Stomach (tissue), 9 donors: Measurements from ENCODE around the gene BMP6. TPM values are rescaled to one million over a fixed set of nuclear protein-coding genes. Genes with fewer than 3 reads are reported as not detected.

Experiments
- DNase-seq, 2 donors: peaks; one replicate each; pipeline versions ENCODE4 v3.0.0 to v3.0.0-alpha.2; 2013 to 2019
- H3K27ac ChIP-seq, 5 donors: fragments of 200-600 bp in 4 of 5; sonication (generic) in 4 of 5; one replicate each; pipeline ENCODE4 v1.5.1; 2013 to 2019; ENCODE audit warnings: mild to moderate bottlenecking in 1 of 5, moderate library complexity in 1 of 5
- H3K27me3 ChIP-seq, 3 donors: fragments of 200-600 bp; sonication (generic); one replicate each; pipeline ENCODE4 v1.5.1; 2017 to 2019; ENCODE audit warnings: mixed run types in 1 of 3
- H3K36me3 ChIP-seq, 4 donors: fragments of 200-600 bp; sonication (generic); 1 replicate in 3 of 4; 2 replicates in 1 of 4; pipeline ENCODE4 v1.5.1; 2016 to 2019
- H3K4me1 ChIP-seq, 4 donors: fragments of 200-600 bp; sonication (generic); one replicate each; pipeline ENCODE4 v1.5.1; 2016 to 2019
- H3K4me3 ChIP-seq, 4 donors: fragments of 200-600 bp; sonication (generic) in 3 of 4; one replicate each; pipeline ENCODE4 v1.5.1; 2016 to 2019; ENCODE audit warnings: mild to moderate bottlenecking in 1 of 4
- H3K9me3 ChIP-seq, 4 donors: fragments of 200-600 bp; sonication (generic); one replicate each; pipeline ENCODE4 v1.5.1; 2016 to 2019
- CTCF ChIP-seq, 7 experiments: fragments of 450-650 bp in 4 of 7; fragments of 200-600 bp in 3 of 7; sonication (generic) in 3 of 7; IDR thresholded peaks; one replicate each; pipeline ENCODE4 v1.5.1; 2016 to 2019; ENCODE audit warnings: antibody characterized with exemption in 7 of 7, control low read depth in 2 of 7, mild to moderate bottlenecking in 1 of 7
- EP300 ChIP-seq: sonication (generic); formaldehyde crosslinking; IDR thresholded peaks from one replicate; pipeline ENCODE4 v1.6.1; 2017; ENCODE audit warnings: antibody characterized with exemption
- POLR2A ChIP-seq, 4 donors: fragments of 450-650 bp; IDR thresholded peaks; one replicate each; pipeline ENCODE4 v1.6.1; 2016; ENCODE audit warnings: antibody characterized with exemption in 4 of 4, control low read depth in 2 of 4, mild to moderate bottlenecking in 1 of 4, moderate library complexity in 1 of 4
- POLR2AphosphoS5 ChIP-seq, 3 donors: sonication (generic); formaldehyde crosslinking; IDR thresholded peaks; one replicate each; pipeline ENCODE4 v1.6.1; 2016; ENCODE audit warnings: antibody characterized with exemption in 3 of 3
- WGBS, 5 donors: extraction: QIAGEN DNeasy Blood & Tissue Kit in 3 of 5; methylation state at CpG; one replicate each; pipeline versions ENCODE4 v1.1.5 to v1.1.7; 2013 to 2018; 5-methylcytosine and 5-hydroxymethylcytosine counted together
- intact Hi-C: fragments of 100-400 bp; cut with DNase I; formaldehyde crosslinking; loops from one replicate; pipeline ENCODE4 v1.15.1; 2023; ENCODE audit warnings: low total_unique reads
- polyA plus RNA-seq, 3 donors: library from polyadenylated mRNA; stranded (reverse); fragments of 200-250 nt; gene quantifications; one replicate each; pipeline ENCODE4 v1.2.3, GENCODE V29; 2013
- total RNA-seq, 5 donors: library from RNA; depleted of rRNA; stranded (reverse); fragments of >200 nt; gene quantifications; one replicate each; pipeline versions ENCODE4 v1.1.0 to v1.2.3, GENCODE V29; 2014 to 2016
- donor health status: healthy with polysubstance abuse.
- donor health status: Bipolar disorder and iron deficiency.
- donor health status: healthy.

BMP6 gene
- total and polyA plus RNA-seq, 8 donors, result 0.50 to 15.8 (median 2.7) TPM; not detected in 1

GRCh38 chr6:7773914-7774313, 48.0 kb downstream of the BMP6 start:
- H3K36me3 ChIP-seq, result no peaks in the 10 kb centered on the region
- peaks cover 0 to 9% (median 0%) of the 10 kb centered on the region in 3 donors for H3K27me3 ChIP-seq
- no peaks in the 10 kb centered on the region for H3K4me1 ChIP-seq
- H3K9me3 ChIP-seq, result no peaks in the 10 kb centered on the region
- WGBS, 5 donors, result 80 to 88% (median 82%) methylated on average over 9 of the region's 9 CpGs
- H3K4me3 ChIP-seq, result no peak overlapping the region
- no peak for DNase-seq
- intact Hi-C loops, result no loop called here
- no peak for TF ChIP-seq POLR2A (IDR thresholded peaks at IDR 0.05)
- no peak overlapping the region for H3K27ac ChIP-seq

- intact Hi-C loops, result no loop called here
- WGBS, 5 donors, result 75 to 85% (median 78%) methylated on average over 2 of the region's 2 CpGs
- Histone ChIP-seq H3K9me3 (no peaks in the 10 kb centered on the region), H3K4me1 (no peaks in the 10 kb centered on the region), H3K27me3 (peaks cover 0 to 9% (median 0%) of the 10 kb centered on the region in 3 donors), H3K36me3 (no peaks in the 10 kb centered on the region), H3K27ac (no peak overlapping the region), H3K4me3 (no peak overlapping the region)
- no peak for TF ChIP-seq POLR2A (IDR thresholded peaks at IDR 0.05)
- no peak for TF ChIP-seq EP300
- DNase-seq, result no peak
Measured at GRCh38 chr6:7776509-7776908, 50.6 kb downstream of the BMP6 start.

- Histone ChIP-seq H3K4me3 (no peak overlapping the region), H3K9me3 (no peaks in the 10 kb centered on the region), H3K4me1 (no peaks in the 10 kb centered on the region), H3K36me3 (no peaks in the 10 kb centered on the region), H3K27me3 (peaks cover 0 to 9% (median 0%) of the 10 kb centered on the region in 3 donors), H3K27ac (no peak overlapping the region)
- TF ChIP-seq EP300 (no peak), POLR2A (IDR thresholded peaks at IDR 0.05) (no peak), CTCF (IDR thresholded peaks at IDR 0.05) (no peak), POLR2AphosphoS5 (IDR thresholded peaks at IDR 0.05) (no peak)
- intact Hi-C loops, result no loop called here
- WGBS, 5 donors, result 62 to 78% (median 64%) methylated on average over 4 of the region's 4 CpGs
- no peak for DNase-seq
Measured at GRCh38 chr6:7777074-7777473, 51.2 kb downstream of the BMP6 start.

GRCh38 chr6:7781240-7781639, 55.3 kb downstream of the BMP6 start:
- H3K4me1 ChIP-seq, result peaks cover 0 to 18% (median 8%) of the 10 kb centered on the region in 4 donors
- no peak for DNase-seq
- H3K27me3 ChIP-seq, result no peaks in the 10 kb centered on the region
- H3K36me3 ChIP-seq, result no peaks in the 10 kb centered on the region
- TF ChIP-seq EP300 (no peak), POLR2AphosphoS5 (IDR thresholded peaks at IDR 0.05) (no peak), POLR2A (IDR thresholded peaks at IDR 0.05) (no peak)
- 68 to 81% (median 75%) methylated on average over 6 of the region's 6 CpGs for WGBS, 5 donors
- no peak overlapping the region for H3K4me3 ChIP-seq
- H3K27ac ChIP-seq, result no peak overlapping the region
- intact Hi-C loops, result no loop called here
- H3K9me3 ChIP-seq, result no peaks in the 10 kb centered on the region

GRCh38 chr6:7784248-7784647, 58.3 kb downstream of the BMP6 start:
- no peak for DNase-seq
- Histone ChIP-seq H3K27ac (no peak overlapping the region), H3K9me3 (no peaks in the 10 kb centered on the region), H3K27me3 (no peaks in the 10 kb centered on the region), H3K36me3 (no peaks in the 10 kb centered on the region), H3K4me1 (peaks cover 4 to 32% (median 15%) of the 10 kb centered on the region in 4 donors), H3K4me3 (no peak overlapping the region)
- intact Hi-C loops, result no loop called here
- TF ChIP-seq POLR2AphosphoS5 (IDR thresholded peaks at IDR 0.05) (no peak), CTCF (IDR thresholded peaks at IDR 0.05) (no peak), EP300 (no peak), POLR2A (IDR thresholded peaks at IDR 0.05) (no peak)
- 72 to 79% (median 74%) methylated on average over 6 of the region's 6 CpGs for WGBS, 5 donors

GRCh38 chr6:7784706-7785105, 58.8 kb downstream of the BMP6 start:
- intact Hi-C loops, result no loop called here
- DNase-seq, result no peak
- Histone ChIP-seq H3K27ac (peak overlapping the region in 1 of 5 donors; percentile 7), H3K9me3 (no peaks in the 10 kb centered on the region), H3K4me1 (peaks cover 4 to 32% (median 15%) of the 10 kb centered on the region in 4 donors), H3K36me3 (no peaks in the 10 kb centered on the region), H3K4me3 (no peak overlapping the region), H3K27me3 (no peaks in the 10 kb centered on the region)
- TF ChIP-seq EP300, result no peak
- no peak for TF ChIP-seq CTCF (IDR thresholded peaks at IDR 0.05)
- no peak for TF ChIP-seq POLR2AphosphoS5 (IDR thresholded peaks at IDR 0.05)
- no peak for TF ChIP-seq POLR2A (IDR thresholded peaks at IDR 0.05)
- 50 to 67% (median 63%) methylated on average over 2 of the region's 2 CpGs for WGBS, 5 donors
